ENCODE results near the gene PARP2. TPM values are rescaled to one million over a fixed set of nuclear protein-coding genes. Genes with fewer than 3 reads are reported as not detected.

PARP2 gene
- total RNA-seq, 4 donors from 2014 or later, result 9.2 to 20.3 (median 15.4) TPM

DNA sequence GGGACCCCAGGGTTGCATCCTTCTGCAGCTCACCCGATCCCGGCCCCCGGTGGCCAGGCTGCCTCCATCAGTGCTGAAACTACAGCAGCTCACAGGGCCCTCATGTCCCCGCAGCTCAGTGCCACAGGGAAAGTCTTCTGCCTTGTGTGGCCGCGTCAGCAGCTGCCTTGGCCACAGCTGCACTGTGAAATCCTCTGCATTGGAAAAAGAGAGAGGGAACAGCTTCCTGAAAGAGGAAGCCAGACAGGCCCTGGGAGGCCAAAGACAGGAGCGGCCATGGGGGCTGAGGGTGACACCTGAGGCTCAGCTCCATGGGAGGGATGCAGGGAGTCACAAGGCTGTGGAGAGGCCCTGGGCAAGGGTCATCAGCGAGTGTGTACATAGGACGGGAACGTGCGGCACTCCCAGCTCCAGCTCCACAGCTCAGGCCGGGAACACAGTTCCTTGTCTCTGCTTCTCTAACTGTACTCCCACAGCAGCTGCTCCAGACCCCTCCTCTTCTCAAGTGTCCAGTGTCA is 32.7 kb downstream of the PARP2 start:
- TF ChIP-seq, protein P1, sequence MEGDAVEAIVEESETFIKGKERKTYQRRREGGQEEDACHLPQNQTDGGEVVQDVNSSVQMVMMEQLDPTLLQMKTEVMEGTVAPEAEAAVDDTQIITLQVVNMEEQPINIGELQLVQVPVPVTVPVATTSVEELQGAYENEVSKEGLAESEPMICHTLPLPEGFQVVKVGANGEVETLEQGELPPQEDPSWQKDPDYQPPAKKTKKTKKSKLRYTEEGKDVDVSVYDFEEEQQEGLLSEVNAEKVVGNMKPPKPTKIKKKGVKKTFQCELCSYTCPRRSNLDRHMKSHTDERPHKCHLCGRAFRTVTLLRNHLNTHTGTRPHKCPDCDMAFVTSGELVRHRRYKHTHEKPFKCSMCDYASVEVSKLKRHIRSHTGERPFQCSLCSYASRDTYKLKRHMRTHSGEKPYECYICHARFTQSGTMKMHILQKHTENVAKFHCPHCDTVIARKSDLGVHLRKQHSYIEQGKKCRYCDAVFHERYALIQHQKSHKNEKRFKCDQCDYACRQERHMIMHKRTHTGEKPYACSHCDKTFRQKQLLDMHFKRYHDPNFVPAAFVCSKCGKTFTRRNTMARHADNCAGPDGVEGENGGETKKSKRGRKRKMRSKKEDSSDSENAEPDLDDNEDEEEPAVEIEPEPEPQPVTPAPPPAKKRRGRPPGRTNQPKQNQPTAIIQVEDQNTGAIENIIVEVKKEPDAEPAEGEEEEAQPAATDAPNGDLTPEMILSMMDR (IDR thresholded peaks at IDR 0.05; ENCODE audit: low read depth), result no peak

DNA sequence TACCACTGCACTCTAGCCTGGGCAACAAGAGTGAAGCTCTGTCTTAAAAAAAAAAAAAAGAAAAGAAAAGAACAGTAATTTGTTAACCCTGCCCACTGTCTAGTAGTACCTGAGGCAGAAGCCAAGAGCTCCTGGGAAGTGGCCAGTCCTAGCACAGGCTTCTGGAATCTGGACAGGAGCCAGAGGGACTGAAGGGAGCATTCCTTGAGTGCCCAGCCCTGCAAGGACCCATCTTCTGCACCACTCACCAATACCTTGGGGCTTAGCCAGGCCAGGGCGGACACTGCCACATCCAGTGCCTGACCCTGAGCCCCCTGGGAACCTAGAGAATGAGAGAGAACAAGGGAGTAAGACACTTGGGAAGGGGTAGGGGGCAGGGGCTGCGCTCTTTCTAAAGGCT is 33.7 kb downstream of the PARP2 start:
- TF ChIP-seq, protein P1 (IDR thresholded peaks at IDR 0.05; ENCODE audit: low read depth), result no peak

GRCh38 chr14:20379743-20380142 is 36.3 kb downstream of the PARP2 start:
- TF ChIP-seq, protein P1 (IDR thresholded peaks at IDR 0.05; ENCODE audit: low read depth), result no peak

- TF ChIP-seq, protein P1 (IDR thresholded peaks at IDR 0.05; ENCODE audit: low read depth), result no peak
These were observed 37.2 kb downstream of the PARP2 start for GRCh38 chr14:20380681-20381080.

- TF ChIP-seq, protein P1 (IDR thresholded peaks at IDR 0.05; ENCODE audit: low read depth), result no peak
These were observed 37.9 kb downstream of the PARP2 start for GRCh38 chr14:20381341-20381740.

DNA sequence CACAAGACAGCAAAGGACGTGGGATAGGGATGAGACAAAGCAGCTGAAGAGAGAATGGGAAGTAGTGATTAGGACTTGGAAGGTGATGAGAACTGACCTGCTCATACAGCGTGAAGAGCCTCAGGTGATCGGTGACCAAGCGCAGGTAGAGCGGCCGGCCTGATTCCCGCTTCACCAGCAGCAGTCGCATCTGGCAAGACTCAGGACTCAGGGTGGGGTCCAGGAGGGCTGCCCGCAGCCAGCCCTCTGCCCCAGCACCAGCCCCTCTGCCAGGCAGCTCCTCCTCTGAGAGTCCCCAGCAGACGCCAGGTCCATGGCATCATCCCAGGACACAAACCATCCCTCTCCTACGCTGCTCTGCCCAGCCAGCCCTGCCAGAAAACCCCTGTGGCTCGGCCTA is 39.1 kb downstream of the PARP2 start:
- TF ChIP-seq, protein P1 (IDR thresholded peaks at IDR 0.05; ENCODE audit: low read depth), result no peak

DNA sequence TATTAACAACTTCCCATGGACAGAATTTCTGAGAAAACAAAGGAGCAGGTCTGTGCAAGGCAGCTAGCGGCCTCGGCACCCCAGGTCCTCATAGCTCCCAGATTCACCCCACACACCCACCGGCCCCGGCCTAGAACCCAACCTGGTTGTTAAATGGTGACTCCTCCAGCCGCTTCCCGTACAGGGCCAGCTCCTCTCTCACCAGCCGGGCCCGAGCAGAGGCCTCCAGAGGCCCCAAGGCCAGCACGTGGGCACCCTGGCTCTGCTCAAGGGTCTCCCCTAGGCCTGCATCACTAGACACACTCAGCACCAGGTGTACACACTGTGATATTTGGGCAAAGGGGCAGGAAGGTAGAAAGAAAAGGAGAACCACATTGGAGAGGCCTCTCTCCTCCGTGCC is 39.6 kb downstream of the PARP2 start:
- TF ChIP-seq, protein P1 (IDR thresholded peaks at IDR 0.05; ENCODE audit: low read depth), result no peak
